ENCODE data around the gene PRPS1L1.

Gene PRPS1L1

DNA sequence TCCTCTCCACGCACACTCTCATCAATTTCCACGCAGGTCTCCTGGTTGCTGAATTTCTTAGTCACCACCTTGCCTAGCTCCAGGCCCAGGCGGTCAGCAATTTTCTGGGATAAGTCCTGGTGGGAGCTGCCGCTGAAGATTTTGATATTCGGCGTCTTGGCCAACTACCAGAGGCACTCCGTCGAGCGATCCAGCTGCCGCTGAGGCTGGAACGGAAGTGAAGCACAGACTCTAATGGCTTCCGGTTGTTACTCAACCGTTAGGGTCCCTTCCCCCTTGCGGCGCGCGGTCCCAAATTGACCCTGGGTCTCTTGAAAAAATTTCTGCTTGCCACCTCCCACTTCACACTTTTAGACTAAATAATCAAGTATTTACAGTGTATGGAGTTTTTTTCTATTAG, at the start of gene PRPS1L1:
PRPS1L1 (minus strand) TSS at position 219 of the 400 bp plus-strand sequence.
- no peak for DNase-seq

DNA sequence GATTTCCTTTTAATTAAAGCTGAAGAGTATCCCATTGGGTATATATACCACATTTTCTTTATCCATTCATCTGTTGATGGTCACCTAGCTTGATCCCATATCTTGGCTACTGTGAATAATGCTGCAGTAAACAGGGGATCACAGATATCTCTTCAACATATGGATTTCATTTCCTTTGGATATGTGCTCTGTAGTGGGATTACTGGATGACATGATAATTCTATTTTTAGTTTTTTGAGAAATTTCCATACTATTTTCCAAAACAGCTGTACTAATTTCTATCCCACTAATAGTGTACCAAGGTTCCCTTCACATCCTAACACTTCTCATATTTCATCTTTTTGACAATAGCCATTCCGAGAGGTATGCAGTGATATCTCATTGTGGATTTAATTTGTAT, 48.8 kb upstream of the PRPS1L1 start:
- DNase-seq, result no peak

DNA sequence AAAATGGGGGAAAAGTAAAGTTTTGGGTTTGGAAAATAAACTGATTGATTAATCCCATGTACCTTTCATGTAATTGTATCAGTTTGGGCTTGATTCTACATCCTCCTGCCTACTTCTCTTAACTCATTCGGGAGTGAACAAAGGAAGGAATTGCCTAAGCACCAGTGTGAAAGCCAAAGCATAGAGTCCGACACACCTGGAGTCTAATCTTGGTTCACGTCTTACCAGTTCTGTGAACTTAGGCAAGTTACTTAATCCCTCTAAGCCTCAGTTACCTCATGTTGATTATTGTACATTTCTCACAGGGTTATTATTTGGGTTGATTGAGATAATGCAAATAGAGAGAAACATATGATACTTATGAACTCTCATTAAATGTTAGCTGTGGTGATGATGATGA, 41.1 kb upstream of the PRPS1L1 start:
- no peak for DNase-seq

DNA sequence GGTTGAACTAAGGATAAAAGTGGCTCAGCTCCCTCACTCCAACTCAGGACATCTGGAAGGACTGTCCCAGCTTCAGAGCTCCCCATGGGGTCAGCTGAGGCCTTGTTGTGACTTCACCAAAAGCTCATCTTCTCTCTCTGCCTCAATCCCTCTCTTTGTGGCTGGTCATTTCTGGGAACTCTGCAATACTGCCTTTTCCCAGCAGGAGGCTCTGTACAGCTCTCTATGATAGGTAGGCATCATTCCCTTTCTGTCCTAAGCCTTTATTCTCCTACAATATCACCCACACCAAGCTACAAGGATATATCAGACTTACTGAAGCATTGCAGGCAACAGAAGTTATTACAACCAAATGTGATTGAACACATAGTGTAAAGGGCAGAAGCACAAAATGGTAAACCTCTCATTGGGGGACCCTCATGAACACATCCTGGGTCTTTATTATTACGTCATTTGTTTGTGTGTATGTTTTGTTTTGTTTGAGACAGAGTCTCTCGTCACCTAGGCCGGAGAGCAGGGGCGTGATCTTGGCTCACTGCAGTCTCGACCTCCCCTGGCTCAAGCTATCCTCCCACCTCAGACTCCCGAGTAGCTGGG, 36.7 kb upstream of the PRPS1L1 start:
- no peak for DNase-seq

DNA sequence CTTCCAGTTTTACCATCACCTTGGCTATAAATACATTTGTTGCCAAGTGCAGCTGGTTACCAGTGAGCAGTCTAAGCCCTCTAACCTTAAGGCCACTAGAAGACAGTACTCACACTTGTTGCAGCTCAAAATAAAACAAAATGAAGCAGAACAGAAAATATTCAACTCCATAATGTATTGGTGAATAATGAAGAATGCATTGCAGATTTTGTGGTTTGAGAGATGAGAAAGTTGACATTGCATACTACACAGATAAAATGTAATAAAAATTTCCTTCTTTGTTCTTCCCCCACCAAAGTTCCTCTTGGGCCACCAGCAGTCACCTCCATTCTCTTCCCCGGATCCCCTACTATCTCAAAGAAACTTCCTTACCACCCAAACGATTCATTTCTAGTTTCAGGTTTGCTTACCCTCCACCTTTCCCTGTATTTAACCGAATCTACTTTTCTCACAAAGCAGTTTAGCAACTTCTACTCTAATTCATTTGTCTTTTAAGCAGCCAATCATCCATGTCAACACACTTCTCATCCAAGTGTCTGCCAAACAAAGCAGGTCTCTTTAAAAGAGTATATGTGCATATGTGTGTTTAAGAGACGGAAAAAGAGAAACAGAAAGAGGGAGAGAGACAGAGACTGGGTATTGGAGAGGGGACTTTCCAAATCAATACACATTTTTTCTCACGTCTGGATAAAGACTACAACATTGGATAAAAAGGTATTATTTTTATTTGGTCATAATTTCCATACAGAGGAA, 35.7 kb upstream of the PRPS1L1 start:
- DNase-seq, result no peak

DNA sequence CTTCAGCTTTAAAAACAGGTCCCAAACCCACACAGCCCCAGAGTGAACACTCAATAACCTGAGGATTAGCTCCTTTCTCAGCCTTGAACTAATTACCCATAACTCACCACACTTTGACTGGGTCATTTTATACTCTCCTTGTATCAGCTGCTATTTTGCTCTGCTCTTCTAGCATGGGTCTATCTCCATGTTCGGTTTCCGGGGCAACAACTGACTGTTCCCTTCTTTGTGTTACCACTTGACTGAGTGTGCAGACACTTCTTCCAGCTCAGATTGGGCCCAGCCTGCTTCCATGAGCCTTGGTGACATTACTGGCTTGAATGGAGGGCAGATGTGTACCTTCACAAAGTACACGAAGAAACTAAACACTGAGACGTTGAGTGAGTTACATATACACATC, 31.5 kb upstream of the PRPS1L1 start:
- no peak for DNase-seq

DNA sequence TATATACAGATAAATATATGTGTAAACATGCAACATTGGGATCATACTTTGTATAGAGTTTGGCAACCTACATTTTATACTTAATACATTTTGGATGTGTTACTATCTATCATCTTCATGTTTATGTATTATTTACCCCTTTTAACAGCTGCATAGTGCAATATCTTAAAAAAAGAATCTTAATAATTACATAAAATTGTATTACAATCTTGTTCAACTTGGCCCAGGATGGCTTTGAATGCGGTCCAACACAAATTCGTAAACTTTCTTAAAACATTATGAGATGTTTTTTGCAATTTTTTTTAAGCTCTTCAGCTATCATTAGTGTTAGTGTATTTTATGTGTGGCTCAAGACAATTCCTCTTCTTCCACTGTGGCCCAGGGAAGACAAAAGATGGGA, 26.3 kb upstream of the PRPS1L1 start:
- no peak for DNase-seq

DNA sequence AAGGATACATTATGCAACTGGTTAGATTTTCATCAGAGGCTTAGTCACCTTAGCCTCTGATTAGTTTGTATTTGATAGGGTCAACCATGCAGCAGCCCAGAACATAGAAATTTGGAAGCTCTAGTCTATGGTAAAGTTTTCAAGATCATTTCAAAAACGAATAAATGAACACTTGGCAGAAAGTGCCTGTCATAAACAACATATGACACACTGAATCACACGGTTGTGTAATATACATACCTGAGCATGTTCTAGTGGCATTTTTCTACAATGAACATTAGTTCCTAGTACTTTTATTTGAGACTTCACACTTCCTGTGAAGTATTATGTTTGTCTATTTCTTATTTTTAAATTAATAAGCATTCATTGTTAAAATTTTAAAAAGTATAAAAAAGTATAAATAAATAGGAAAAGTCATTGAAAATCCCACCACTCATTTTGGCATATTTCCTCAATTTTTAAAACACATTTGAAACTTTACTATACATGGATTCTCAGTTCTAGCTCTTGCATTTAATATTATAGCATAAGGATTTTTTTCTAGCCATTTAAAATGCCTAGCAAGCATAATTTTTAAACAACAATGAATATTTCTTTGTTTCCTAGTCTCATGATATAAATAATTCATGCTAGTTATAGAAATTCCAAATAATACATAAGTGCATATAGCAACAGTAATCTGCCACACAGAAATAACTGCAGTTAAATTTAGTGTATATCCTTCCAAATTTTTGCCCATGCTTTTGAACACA, 25.7 kb upstream of the PRPS1L1 start:
- no peak for DNase-seq

DNA sequence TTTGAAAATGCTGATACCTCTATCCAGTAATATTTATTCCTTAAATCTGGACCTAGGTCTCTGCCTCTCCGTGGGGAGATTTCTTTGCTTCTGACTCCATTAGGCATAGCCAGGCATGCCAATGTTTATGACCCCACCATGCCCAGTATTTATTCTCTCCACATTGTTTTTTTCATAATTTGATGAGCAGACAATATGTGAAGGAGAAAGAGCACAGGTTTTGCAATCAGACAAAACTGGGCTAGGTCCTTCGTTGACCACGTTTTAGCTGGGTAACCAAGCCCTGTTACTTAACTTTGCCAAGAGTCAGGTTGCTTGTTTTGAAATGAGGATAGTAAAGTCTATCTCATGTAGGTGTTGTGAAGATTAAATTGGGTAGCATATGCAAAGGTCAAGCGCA, 21.6 kb upstream of the PRPS1L1 start:
- DNase-seq, result no peak

DNA sequence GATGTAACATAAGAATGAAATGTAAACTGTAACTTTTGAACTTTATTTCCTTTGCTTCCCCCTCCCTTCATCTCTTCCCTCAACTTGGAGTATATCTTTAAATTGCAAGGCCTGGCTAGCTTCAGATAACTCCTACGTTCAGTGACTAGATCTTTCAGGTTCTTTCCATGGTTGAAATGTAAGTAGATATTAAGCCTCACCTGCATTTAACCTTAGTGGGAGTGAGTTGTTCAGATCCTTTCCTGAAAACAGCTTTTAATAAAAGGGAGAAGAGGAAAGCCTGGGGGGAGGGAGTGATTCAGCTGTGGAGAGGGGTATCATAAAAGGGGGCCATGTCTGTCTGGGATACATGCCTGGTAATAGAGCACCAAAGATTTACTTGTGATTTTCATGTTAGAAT, 19.0 kb upstream of the PRPS1L1 start:
- no peak for DNase-seq

DNA sequence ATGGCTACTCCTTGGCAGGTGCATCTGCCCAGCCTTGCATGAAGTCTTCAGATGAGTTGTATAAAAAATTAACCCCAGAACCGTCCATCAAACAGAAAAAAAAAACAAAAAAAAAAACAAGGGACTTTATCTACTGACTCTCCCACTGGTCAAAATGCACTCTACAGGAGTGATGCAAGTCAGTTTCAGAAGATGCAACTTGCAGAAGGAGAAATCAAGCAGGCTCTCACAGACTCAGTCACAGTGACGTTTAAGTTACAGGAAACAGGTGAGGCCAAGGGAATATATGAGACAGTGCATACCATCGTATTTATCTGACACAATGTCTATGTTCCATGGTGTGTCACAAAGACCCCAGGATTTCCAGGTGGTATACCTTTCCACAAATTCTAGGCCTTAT, 17.5 kb upstream of the PRPS1L1 start:
- no peak for DNase-seq

DNA sequence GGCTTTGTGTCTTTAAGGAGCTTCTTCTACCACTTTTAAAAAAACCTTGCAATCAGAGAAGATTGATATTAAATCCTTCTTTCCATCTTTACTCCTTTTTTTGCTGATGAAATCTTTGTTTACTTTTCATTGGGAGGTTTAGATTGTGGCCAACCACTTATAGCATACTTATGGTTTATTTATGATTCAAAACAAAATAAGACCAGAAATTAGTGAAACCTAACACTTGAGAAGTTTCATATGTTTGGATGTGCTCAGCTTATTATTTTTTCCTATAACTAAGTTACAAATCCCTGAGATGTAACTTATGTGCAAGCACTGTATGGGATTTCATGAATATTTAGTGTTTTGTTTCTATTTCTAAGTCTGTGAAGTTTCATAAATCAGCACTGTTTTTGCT, 13.5 kb upstream of the PRPS1L1 start:
- no peak for DNase-seq

DNA sequence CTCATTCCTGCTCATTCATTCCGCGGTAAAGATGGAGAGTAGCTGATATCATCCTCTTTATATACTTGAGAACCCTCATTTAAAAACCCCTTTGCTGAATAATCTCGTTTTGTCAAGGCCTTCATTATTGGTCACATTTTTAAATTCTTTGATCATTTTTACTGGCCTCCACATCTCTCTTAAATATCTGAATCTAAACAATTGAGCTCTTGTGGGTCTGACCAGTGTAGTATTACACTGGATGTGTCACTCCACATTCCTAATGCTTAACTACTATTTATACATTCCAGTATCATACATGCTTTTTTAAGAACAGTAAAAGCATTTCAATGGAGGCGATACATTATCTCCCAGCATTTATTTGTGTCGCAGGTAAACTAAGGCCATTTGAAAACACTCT, 12.6 kb upstream of the PRPS1L1 start:
- DNase-seq, result no peak

DNA sequence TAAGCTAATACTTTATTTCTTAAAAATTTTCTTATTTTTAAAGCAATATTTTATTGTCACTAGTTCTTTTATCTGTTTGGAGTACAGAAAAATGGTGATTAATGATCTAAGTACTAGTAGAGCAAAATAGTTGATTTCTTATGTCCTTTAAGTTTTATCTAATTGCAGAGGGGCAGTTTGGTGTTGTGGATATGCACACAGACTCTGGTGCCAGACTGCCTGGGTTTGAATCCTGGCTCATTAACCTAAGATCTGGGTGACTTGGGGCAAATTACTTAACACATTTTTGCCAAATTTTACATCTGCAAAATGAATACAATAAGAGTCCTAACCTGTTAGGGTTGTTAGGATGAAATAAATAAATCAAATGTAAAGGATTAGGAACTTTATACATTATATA, 10.7 kb upstream of the PRPS1L1 start:
- no peak for DNase-seq

DNA sequence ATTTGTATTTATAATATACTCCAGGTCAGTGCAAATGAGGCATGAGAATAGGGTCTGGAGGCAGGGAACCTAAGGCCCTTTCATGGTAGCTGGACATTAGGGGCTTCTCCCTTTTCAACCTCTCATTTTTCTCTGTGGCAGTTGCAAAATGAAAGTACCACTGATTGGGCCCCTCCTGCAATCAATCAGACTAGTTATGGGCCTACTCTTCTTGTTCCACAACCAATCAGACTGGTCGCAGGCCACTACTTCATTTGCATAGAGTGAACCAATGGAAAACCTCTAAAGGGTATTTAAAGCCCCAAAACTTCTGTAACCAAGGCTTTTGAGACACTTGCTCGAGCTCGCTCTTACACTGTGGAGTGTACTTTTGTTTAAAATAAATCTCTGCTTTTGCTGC, 10.0 kb upstream of the PRPS1L1 start:
- no peak for DNase-seq

DNA sequence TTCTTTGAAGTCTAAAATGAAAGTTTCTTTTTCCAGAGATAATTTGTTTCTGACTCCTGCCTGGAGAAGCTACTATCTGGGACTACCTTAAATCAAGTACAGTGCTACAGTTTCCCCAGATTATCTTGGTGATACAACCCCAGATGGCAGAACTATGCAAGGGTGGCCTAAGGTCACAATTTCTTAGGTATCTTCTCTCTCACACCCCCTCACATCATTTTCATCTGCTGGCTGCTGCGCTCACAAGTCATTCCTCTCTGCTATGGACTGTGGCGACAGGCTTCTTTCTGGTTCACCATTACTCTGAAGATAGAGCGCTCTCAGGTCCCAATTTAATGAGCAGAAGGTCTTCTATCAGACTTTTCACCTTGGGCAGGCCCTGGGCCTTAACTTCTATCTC, 9.1 kb upstream of the PRPS1L1 start:
- DNase-seq, result no peak

DNA sequence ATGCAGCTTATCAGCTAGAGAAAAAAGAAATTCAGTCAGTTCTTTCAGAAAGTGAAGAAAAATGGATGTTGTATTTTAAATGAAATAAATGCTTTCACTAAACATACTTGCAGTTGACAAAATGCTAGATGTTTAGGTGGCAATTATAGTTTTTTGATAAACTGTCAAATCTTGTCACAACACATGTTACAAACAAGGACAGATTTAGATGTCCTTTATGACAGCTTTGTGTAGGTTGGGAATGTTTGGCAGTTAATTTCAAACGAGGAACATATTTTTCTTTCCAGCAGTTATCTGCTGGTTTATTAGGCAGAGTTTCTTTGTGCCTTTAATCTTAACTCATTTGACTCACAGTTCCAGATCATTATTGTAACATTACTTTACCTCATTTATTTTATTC, 3.1 kb upstream of the PRPS1L1 start:
- no peak for DNase-seq

DNA sequence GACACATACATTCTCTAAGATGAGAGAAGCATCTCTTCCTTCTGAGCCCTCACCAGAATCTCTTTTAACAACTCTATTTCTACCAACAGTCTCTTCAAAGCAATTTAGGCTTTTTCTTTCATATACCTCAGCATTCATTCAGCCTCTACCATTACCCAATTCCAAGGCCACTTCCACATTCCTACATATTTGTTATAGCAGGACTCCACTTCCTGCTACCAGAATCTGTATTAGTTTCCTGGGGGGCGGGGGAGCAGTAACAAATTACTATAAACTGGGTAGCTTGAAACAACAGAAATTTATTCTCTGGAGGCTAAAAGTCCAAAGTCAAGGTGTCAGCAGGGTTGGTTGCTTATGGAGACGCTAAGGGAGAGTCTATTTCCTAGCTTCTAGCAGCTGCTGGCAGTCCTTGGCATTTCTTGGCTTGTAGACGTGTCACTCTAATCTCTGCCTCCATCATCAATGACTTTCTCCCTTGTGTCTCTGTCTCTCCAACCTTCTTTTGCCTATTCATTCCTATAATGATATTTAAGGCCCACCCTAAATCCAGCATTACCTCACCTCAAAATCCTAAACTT, 7.4 kb downstream of the PRPS1L1 start:
- DNase-seq, result no peak

DNA sequence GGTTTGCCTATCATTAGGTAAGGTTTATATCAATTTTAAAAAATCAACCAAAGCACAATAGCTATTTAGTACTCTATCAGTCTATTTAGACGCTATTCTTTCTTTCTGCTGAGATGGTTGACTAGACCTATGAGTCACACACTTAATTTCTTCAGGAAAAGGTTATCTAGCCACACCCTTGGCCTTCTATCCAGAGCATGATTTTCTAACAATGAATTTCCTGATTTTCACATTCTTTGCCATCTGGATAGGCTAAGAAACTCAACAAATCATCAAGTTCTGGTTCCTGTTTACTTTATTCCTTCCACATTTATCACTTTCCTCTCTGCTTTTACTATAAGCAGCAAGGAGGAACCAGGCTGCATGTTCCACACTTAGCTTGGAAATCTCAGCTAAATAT, 8.1 kb downstream of the PRPS1L1 start:
- DNase-seq, result no peak

DNA sequence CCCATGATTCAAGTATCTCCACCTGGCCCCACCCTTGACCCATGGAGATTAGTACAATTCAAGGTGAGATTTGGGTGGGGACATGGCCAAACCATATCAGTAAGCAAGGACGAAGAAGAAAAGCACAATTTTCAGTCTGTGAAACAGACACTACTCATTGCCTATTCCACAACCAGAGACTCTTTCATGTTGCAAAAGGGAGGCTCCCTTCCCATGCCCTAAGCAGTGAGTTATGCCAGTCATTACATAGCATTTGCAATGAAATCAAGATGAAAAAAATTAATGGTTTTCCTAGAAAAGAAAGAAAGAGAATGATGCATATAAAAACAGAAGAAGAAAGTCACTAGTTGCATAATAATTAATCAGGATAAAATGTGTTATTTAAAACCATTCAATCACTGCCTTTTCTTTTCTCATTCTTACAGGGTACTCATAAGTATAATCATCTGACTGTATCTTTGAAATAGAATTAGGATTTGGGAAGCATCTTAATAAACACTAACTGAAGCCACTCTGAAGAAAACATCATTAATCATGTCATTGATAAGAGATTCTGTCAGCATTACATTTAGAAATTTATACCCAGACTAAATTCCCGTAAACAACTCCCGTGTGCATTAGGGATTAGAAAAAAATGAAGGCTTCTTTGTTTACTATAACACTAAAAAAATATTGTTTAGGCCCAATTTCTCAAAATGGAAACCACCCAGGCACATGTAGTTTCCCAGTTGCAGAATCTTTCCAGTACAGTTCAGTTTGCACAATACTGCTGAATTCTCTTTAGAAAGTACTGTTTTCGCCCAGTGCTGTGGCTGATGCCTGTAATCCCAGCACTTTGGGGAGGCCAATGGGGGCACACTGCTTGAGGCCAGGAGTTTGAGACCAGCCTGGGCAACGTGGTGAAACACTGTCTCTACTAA, 9.1 kb downstream of the PRPS1L1 start:
- no peak for DNase-seq

DNA sequence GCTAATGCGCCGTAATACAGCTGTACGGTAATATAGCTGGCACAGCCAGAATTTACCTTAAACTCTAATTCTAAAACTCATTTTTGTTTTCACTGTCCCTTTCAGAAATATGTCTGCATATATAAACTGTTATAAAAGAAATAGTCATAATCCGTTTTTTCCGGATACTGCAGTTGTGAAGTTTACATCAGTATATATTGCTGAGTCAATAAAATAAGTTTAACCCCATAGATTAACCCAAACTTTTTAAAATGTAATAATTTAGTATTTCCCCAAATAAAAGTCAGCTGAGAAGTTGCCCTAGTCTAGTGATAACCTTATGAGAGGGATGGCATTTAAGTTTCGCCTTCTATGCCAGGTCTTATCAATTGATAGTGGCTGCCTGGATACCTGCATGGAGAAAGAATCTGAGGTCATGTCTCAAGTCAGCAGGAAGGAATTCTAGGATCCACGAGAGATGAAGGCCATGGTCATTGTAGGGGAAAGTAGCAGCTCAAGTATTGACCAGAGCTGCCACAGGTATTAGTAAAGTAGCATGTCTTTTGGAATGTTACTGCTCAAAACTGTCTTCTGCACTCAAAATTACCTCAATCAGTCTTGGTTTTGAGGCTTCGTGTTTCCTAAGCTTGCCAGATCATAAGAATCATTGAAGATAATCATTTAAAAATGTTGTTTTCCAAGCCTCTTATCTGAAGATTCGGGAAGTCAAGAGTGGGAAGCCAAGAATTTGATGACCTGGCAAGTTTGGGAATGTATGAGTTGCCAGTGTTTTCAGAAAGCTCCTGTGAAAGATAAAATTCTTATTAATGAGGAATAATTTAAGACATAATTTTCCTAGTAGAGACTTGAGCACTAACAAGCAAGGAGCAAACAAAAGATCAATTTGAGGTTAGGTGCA, 10.8 kb downstream of the PRPS1L1 start:
- DNase-seq, result no peak

DNA sequence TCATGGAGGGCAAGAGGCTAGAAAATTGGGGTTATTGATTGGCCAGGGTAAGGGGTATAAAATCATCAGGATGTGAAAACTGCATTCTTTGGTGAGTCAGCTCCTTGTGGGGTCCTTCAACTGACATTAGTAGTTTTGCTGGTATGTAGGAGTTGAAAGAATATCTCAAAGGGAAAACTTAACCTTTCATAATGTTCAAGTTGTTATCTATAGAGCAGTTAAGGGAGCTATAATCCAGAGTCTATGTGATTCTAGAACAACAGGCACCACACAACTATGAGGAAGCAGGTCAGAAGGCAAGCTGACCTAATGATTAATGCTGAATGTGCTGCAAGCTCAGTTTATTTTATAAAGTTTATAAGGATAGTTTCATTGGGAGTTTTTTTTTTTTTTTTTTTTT, 13.7 kb downstream of the PRPS1L1 start:
- DNase-seq, result no peak
